Endothelial cell of umbilical vein (primary cell): ENCODE results near the gene NR1H4.

Source experiments
- EZH2 ChIP-seq: IDR thresholded peaks from 2 replicates; pipeline ENCODE4 v1.6.1; 2012; ENCODE audit warnings: borderline replicate concordance, low read depth, mild to moderate bottlenecking, moderate library complexity, low read length, inconsistent platforms; ENCODE audit not compliant: severe bottlenecking
- JUN ChIP-seq: IDR thresholded peaks from 2 replicates; pipeline ENCODE4 v1.6.1; 2011; ENCODE audit warnings: borderline replicate concordance, low read depth; ENCODE audit not compliant: insufficient read length, insufficient read depth
- POLR2A ChIP-seq: IDR thresholded peaks from 2 replicates; pipeline ENCODE4 v1.6.1; 2012; ENCODE audit warnings: low read depth, mild to moderate bottlenecking, control low read depth, low read length
- POLR2AphosphoS5 ChIP-seq: IDR thresholded peaks from 2 replicates; pipeline ENCODE4 v1.6.1; 2012; ENCODE audit warnings: low read depth, mild to moderate bottlenecking, control low read depth, low read length, moderate library complexity; ENCODE audit not compliant: insufficient read depth
- TF ChIP-seq, protein P1 (sequence below), 2 donors: IDR thresholded peaks; 1 replicate in 1 of 2; 2 replicates in 1 of 2; pipeline ENCODE4 v1.5.1; 2011; ENCODE audit warnings: low read length in 2 of 2, mild to moderate bottlenecking in 2 of 2, moderate library complexity in 2 of 2, control low read depth in 1 of 2, inconsistent platforms in 1 of 2, low read depth in 1 of 2; ENCODE audit not compliant: insufficient read depth in 1 of 2; ENCODE audit errors: extremely low read depth in 1 of 2
- TF ChIP-seq, protein P2 (sequence below): IDR thresholded peaks from 2 replicates; pipeline ENCODE4 v1.6.1; 2011; ENCODE audit not compliant: insufficient read depth, insufficient read length

DNA sequence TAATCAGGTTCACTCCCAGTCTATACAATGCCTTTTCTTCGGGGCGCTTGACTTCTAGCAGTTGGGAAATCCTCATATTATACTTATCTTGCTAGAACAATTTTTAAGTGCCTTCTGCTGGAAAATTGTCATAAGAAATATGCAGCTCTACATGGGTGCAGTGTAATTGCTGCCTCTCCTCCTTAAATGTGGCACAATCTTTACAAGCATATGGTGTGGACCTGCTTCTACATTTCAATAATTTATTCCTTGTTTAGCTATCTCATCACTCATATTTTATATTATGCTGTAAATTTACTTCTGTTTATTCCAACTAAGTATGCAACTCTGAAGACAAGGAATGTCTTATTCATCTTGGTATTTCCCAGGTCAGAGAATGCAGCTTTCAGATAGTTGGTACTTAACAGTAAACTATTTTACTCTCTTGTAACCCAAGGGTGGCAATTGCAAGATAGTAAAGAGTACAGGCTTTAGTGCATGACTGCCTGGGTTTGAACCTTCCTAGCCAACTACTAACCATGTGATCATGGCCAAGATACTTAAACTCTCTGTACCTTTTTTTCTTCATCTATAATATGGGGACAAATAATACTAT is 56.2 kb downstream of the NR1H4 start:
- TF ChIP-seq POLR2AphosphoS5 (no peak), EZH2 (no peak), POLR2A (no peak), JUN (no peak)
- TF ChIP-seq, protein P1, sequence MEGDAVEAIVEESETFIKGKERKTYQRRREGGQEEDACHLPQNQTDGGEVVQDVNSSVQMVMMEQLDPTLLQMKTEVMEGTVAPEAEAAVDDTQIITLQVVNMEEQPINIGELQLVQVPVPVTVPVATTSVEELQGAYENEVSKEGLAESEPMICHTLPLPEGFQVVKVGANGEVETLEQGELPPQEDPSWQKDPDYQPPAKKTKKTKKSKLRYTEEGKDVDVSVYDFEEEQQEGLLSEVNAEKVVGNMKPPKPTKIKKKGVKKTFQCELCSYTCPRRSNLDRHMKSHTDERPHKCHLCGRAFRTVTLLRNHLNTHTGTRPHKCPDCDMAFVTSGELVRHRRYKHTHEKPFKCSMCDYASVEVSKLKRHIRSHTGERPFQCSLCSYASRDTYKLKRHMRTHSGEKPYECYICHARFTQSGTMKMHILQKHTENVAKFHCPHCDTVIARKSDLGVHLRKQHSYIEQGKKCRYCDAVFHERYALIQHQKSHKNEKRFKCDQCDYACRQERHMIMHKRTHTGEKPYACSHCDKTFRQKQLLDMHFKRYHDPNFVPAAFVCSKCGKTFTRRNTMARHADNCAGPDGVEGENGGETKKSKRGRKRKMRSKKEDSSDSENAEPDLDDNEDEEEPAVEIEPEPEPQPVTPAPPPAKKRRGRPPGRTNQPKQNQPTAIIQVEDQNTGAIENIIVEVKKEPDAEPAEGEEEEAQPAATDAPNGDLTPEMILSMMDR (IDR thresholded peaks at IDR 0.05; ENCODE audit: extremely low read depth in 1 of 2, insufficient read depth in 1 of 2, low read depth in 1 of 2, low read length in 2 of 2) = no peak
- TF ChIP-seq, protein P2, sequence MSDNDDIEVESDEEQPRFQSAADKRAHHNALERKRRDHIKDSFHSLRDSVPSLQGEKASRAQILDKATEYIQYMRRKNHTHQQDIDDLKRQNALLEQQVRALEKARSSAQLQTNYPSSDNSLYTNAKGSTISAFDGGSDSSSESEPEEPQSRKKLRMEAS = no peak
